ACC112 (cell line): ENCODE results near the gene DTWD2.
"Not testable (repeated sequence)": the region's sequence is repeated elsewhere in the genome, so short reads cannot be mapped to it uniquely, and the experiment has no call there.

Source experiments
- H2AFZ ChIP-seq: fragments of 200-600 bp; sonication (generic); one replicate; pipeline ENCODE4 v1.6.0; 2017; ENCODE audit warnings: antibody characterized with exemption, low read length; ENCODE audit not compliant: unreplicated experiment
- H3K27ac ChIP-seq: fragments of 200-600 bp; sonication (generic); 2 replicates; pipeline ENCODE4 v1.5.1; 2014; ENCODE audit warnings: low read depth, mild to moderate bottlenecking, antibody characterized with exemption, low read length, moderate library complexity
- H3K27me3 ChIP-seq: fragments of 200-600 bp; sonication (generic); 2 replicates; pipeline ENCODE4 v1.6.1; 2014; ENCODE audit warnings: mild to moderate bottlenecking, antibody characterized with exemption, low read length, moderate library complexity, mixed read lengths; ENCODE audit not compliant: insufficient read depth
- H3K36me3 ChIP-seq: fragments of 200-600 bp; sonication (generic); 2 replicates; pipeline ENCODE4 v1.6.1; 2016; ENCODE audit warnings: mild to moderate bottlenecking, antibody characterized with exemption, low read length, moderate library complexity, mixed read lengths; ENCODE audit not compliant: insufficient read depth
- H3K4me1 ChIP-seq: fragments of 200-600 bp; sonication (generic); one replicate; pipeline ENCODE4 v1.6.1; 2016; ENCODE audit warnings: low read length, mixed read lengths; ENCODE audit not compliant: insufficient read depth, unreplicated experiment, control insufficient read depth
- H3K4me3 ChIP-seq: fragments of 200-600 bp; sonication (generic); 2 replicates; pipeline ENCODE4 v1.5.1; 2014; ENCODE audit warnings: mild to moderate bottlenecking, low read depth, low read length
- H3K79me2 ChIP-seq: fragments of 200-600 bp; sonication (generic); one replicate; pipeline ENCODE4 v1.6.0; 2016; ENCODE audit warnings: low read length; ENCODE audit not compliant: control insufficient read depth, unreplicated experiment, insufficient read depth

DTWD2 gene

GRCh38 chr5:118882666-118883065 lies 105.7 kb downstream of the DTWD2 start:
- no peaks in the 10 kb centered on the region for H3K27me3 ChIP-seq
- no peaks in the 10 kb centered on the region for H3K4me1 ChIP-seq
- H3K79me2 ChIP-seq = no peaks in the 10 kb centered on the region
- no peak overlapping the region for H3K27ac ChIP-seq
- H2AFZ ChIP-seq = no peak overlapping the region
- no peak overlapping the region for H3K4me3 ChIP-seq
- H3K36me3 ChIP-seq = no peaks in the 10 kb centered on the region

GRCh38 chr5:118876852-118877251 lies 111.5 kb downstream of the DTWD2 start:
- H3K4me3 ChIP-seq, H3K79me2 ChIP-seq, H3K36me3 ChIP-seq, H3K27me3 ChIP-seq, H3K27ac ChIP-seq, H3K4me1 ChIP-seq, H2AFZ ChIP-seq: not testable (repeated sequence)

GRCh38 chr5:118875131-118875530 lies 113.2 kb downstream of the DTWD2 start:
- H2AFZ ChIP-seq = no peak overlapping the region
- H3K79me2 ChIP-seq = no peaks in the 10 kb centered on the region
- no peaks in the 10 kb centered on the region for H3K4me1 ChIP-seq
- H3K27me3 ChIP-seq = no peaks in the 10 kb centered on the region
- H3K36me3 ChIP-seq = no peaks in the 10 kb centered on the region
- no peak overlapping the region for H3K4me3 ChIP-seq
- H3K27ac ChIP-seq = no peak overlapping the region

- H3K4me3 ChIP-seq = no peak overlapping the region
- no peak overlapping the region for H2AFZ ChIP-seq
- H3K79me2 ChIP-seq = no peaks in the 10 kb centered on the region
- no peaks in the 10 kb centered on the region for H3K4me1 ChIP-seq
- no peaks in the 10 kb centered on the region for H3K36me3 ChIP-seq
- no peaks in the 10 kb centered on the region for H3K27me3 ChIP-seq
- H3K27ac ChIP-seq = no peak overlapping the region
Measured at GRCh38 chr5:118873417-118873816, 114.9 kb downstream of the DTWD2 start.

GRCh38 chr5:118863345-118863744 lies 125.0 kb downstream of the DTWD2 start:
- Histone ChIP-seq H2AFZ (no peak overlapping the region), H3K27ac (no peak overlapping the region), H3K4me1 (no peaks in the 10 kb centered on the region), H3K36me3 (no peaks in the 10 kb centered on the region), H3K79me2 (no peaks in the 10 kb centered on the region), H3K27me3 (no peaks in the 10 kb centered on the region), H3K4me3 (no peak overlapping the region)

GRCh38 chr5:118862596-118862995 lies 125.8 kb downstream of the DTWD2 start:
- H3K27me3 ChIP-seq = no peaks in the 10 kb centered on the region
- H3K27ac ChIP-seq = no peak overlapping the region
- H3K4me1 ChIP-seq = no peaks in the 10 kb centered on the region
- H3K4me3 ChIP-seq = no peak overlapping the region
- H2AFZ ChIP-seq = no peak overlapping the region
- no peaks in the 10 kb centered on the region for H3K79me2 ChIP-seq
- no peaks in the 10 kb centered on the region for H3K36me3 ChIP-seq

- Histone ChIP-seq H3K27me3 (no peaks in the 10 kb centered on the region), H3K79me2 (no peaks in the 10 kb centered on the region), H2AFZ (no peak overlapping the region), H3K27ac (no peak overlapping the region), H3K4me3 (no peak overlapping the region), H3K4me1 (no peaks in the 10 kb centered on the region), H3K36me3 (no peaks in the 10 kb centered on the region)
Measured at GRCh38 chr5:118857700-118858099, 130.6 kb downstream of the DTWD2 start.

- no peaks in the 10 kb centered on the region for H3K79me2 ChIP-seq
- H3K4me1 ChIP-seq = no peaks in the 10 kb centered on the region
- no peak overlapping the region for H3K4me3 ChIP-seq
- H3K36me3 ChIP-seq = no peaks in the 10 kb centered on the region
- no peak overlapping the region for H2AFZ ChIP-seq
- H3K27me3 ChIP-seq = no peaks in the 10 kb centered on the region
- H3K27ac ChIP-seq = no peak overlapping the region
Measured at GRCh38 chr5:118854819-118855218, 133.5 kb downstream of the DTWD2 start.

DNA sequence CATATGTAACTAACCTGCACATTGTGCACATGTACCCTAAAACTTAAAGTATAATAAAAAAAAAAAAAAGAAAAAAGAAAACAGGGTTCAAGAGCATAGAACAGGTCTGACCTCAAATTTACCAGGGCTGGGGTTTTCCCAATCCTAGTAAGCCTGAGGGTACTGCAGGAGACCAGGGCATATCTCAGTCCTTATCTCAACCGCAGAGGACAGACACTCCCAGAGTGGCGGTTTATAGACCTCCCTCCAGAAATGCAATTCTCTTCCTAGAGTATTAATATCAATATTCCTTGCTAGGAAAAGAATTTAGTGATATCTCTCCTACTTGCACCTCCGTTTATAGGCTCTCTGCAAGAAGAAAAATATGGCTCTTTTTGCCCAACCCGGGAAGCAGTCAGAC lies 136.6 kb downstream of the DTWD2 start:
- not testable (repeated sequence) for H3K27me3 ChIP-seq, H3K27ac ChIP-seq, H3K4me3 ChIP-seq, H2AFZ ChIP-seq, H3K4me1 ChIP-seq, H3K36me3 ChIP-seq, H3K79me2 ChIP-seq

GRCh38 chr5:118849507-118849906 lies 138.8 kb downstream of the DTWD2 start:
- not testable (repeated sequence) for H3K79me2 ChIP-seq, H2AFZ ChIP-seq, H3K4me3 ChIP-seq, H3K27me3 ChIP-seq, H3K27ac ChIP-seq, H3K36me3 ChIP-seq, H3K4me1 ChIP-seq

GRCh38 chr5:118844351-118844750 lies 144.0 kb downstream of the DTWD2 start:
- Histone ChIP-seq H3K4me3 (no peak overlapping the region), H3K79me2 (no peaks in the 10 kb centered on the region), H2AFZ (no peak overlapping the region), H3K4me1 (no peaks in the 10 kb centered on the region), H3K27ac (no peak overlapping the region), H3K36me3 (no peaks in the 10 kb centered on the region), H3K27me3 (no peaks in the 10 kb centered on the region)

DNA sequence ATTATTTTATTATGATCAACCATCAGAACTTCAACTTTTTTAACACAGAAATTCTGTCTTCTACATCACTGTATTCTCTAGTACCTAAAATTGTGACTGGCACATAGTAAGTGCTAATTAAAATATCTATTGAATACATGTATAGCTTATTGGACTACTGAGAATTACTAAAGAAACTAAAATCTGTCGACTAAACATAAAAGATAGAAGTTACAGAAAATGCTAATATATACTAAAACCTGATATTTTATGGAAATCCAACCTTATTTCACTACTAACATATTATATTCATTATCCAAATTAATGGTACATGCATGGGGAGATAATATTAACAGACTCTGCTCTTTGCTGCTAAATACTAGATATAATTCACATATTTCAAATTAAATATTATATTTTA lies 153.6 kb downstream of the DTWD2 start:
- H2AFZ ChIP-seq = no peak overlapping the region
- H3K27me3 ChIP-seq = no peaks in the 10 kb centered on the region
- no peaks in the 10 kb centered on the region for H3K36me3 ChIP-seq
- no peak overlapping the region for H3K27ac ChIP-seq
- H3K79me2 ChIP-seq = no peaks in the 10 kb centered on the region
- no peak overlapping the region for H3K4me3 ChIP-seq
- no peaks in the 10 kb centered on the region for H3K4me1 ChIP-seq
